Mesothelial cell of epicardium (in vitro differentiated cells): Measurements from ENCODE around the gene SVOP. TPM values are rescaled to one million over a fixed set of nuclear protein-coding genes. Genes with fewer than 3 reads are reported as not detected.

Experiments
- DNase-seq, 2 experiments: peaks; one replicate each; pipeline ENCODE4 v3.0.0; 2021; ENCODE audit warnings: low spot score in 2 of 2; ENCODE audit not compliant: unreplicated experiment in 2 of 2
- H3K27ac Mint-ChIP-seq: 2 replicates; pipeline ENCODE4 v1.8.0; 2021; ENCODE audit warnings: mixed read lengths
- H3K27me3 Mint-ChIP-seq: 2 replicates; pipeline ENCODE4 v1.8.0; 2021; ENCODE audit warnings: low read depth, mixed read lengths
- H3K36me3 Mint-ChIP-seq: 2 replicates; pipeline ENCODE4 v1.8.0; 2021; ENCODE audit warnings: mixed read lengths
- H3K4me1 Mint-ChIP-seq: 2 replicates; pipeline ENCODE4 v1.8.0; 2021; ENCODE audit warnings: mixed read lengths
- H3K4me3 Mint-ChIP-seq: 2 replicates; pipeline ENCODE4 v1.8.0; 2021; ENCODE audit warnings: mild to moderate bottlenecking, moderate library complexity, mixed read lengths
- H3K9me3 Mint-ChIP-seq: 2 replicates; pipeline ENCODE4 v1.8.0; 2021; ENCODE audit warnings: mixed read lengths
- CTCF ChIP-seq: fragments of 200-600 bp; sonication (generic); IDR thresholded peaks from one replicate; pipeline ENCODE4 v1.5.0; 2021; ENCODE audit warnings: antibody characterized with exemption; ENCODE audit not compliant: unreplicated experiment
- total RNA-seq: library from RNA; stranded (reverse); gene quantifications from 3 replicates; pipeline ENCODE4 v1.2.1, GENCODE V29; 2021

The SVOP gene
- not detected in 3 replicates for total RNA-seq

DNA sequence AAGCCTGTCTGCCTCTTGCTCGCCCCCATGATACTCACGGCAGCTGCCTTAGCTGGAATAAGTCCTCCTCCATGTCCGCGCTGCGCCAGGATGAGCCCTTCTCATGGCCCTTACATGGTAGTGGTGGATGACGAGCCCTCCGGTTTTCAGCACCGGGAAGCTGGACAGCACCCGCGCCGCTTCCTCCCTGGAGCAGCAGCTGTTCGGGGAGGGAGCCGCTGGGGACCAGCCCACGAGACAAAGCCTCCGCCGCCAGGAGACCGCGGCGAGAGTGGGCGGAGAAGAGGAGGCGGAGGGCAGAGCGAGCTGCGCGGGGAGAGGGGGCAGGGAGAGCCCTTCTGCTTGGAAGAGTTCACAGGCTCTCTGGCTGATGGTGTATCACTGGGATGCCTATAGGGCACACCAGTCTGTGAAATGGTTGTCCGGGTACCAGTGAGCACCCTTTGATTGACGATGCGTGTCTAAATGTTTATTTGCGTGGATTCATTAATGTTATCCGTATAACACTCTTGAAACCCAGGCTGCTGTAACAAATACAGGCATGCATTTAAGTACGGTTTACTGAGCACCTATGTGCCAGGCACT, at the start of gene SVOP:
Gene SVOP (minus strand): TSS at position 273 of the 585 bp plus-strand sequence. CDS start 200 bp downstream, at position 73.
- H3K36me3 Mint-ChIP-seq: no peaks in the 10 kb centered on the region

GRCh38 chr12:109069307-109070271, 48.7 kb upstream of the SVOP start:
- H3K4me3 Mint-ChIP-seq: no peak overlapping the region
- H3K4me1 Mint-ChIP-seq: no peaks in the 10 kb centered on the region
- H3K27ac Mint-ChIP-seq: peak overlapping the region; percentile 52
- DNase-seq: no peak
- no peak for TF ChIP-seq CTCF
- no peaks in the 10 kb centered on the region for H3K27me3 Mint-ChIP-seq
- peaks cover under 1% of the 10 kb centered on the region for H3K9me3 Mint-ChIP-seq
- peaks cover 39% of the 10 kb centered on the region for H3K36me3 Mint-ChIP-seq

More for the DNA sequence above, at the start of gene SVOP:
- Mint-ChIP-seq H3K4me3 (no peak within 1 kb of the TSS), H3K27ac (no peak within 1 kb of the TSS), H3K4me1 (no peaks in the 10 kb centered on the region), H3K27me3 (peaks cover 15% of the 10 kb centered on the region), H3K9me3 (no peaks in the 10 kb centered on the region)
- DNase-seq: peak; percentile 80 to 95
- no peak for TF ChIP-seq CTCF

GRCh38 chr12:109065853-109066193, 45.0 kb upstream of the SVOP start:
- peaks cover 5% of the 10 kb centered on the region for H3K9me3 Mint-ChIP-seq
- TF ChIP-seq CTCF: no peak
- H3K27me3 Mint-ChIP-seq: no peaks in the 10 kb centered on the region
- no peak overlapping the region for H3K27ac Mint-ChIP-seq
- no peaks in the 10 kb centered on the region for H3K4me1 Mint-ChIP-seq
- H3K36me3 Mint-ChIP-seq: peaks cover 43% of the 10 kb centered on the region
- DNase-seq: no peak
- H3K4me3 Mint-ChIP-seq: no peak overlapping the region

DNA sequence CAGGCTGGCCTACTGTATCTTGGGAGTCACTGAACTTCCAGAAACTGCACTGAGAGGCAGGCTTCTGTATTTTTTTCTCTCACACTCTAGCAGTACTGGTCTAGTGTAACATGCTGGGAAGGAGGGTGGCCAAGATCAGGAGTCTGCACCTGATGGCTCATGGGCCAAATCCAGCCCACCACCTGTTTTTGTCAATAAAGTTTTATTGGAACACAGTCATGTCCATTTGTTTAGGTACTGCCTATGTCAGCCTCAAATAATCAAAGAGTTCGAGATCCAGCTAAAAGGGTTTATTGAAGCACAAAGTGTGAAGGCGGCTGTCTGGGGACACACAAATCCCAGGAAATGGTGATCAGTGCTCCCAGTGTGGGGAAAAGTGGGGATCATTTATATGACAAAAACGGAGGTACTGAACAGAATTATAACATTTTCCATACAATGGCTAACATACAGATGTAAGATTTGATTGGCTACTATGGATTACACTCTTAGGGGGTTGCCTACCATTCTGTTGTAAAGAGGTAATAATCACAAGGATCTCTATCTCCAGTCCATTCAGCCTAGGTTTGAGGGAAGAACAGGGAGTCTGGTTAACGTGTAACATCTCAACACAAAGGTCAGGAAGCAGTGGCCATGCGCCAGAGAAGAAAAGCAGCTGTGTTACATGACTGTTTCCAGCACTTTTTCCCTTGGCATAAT, 44.4 kb upstream of the SVOP start:
- Mint-ChIP-seq H3K27me3 (no peaks in the 10 kb centered on the region), H3K9me3 (peaks cover 5% of the 10 kb centered on the region), H3K36me3 (peaks cover 41% of the 10 kb centered on the region), H3K4me1 (no peaks in the 10 kb centered on the region), H3K27ac (no peak overlapping the region), H3K4me3 (no peak overlapping the region)
- no peak for DNase-seq
- TF ChIP-seq CTCF: no peak

DNA sequence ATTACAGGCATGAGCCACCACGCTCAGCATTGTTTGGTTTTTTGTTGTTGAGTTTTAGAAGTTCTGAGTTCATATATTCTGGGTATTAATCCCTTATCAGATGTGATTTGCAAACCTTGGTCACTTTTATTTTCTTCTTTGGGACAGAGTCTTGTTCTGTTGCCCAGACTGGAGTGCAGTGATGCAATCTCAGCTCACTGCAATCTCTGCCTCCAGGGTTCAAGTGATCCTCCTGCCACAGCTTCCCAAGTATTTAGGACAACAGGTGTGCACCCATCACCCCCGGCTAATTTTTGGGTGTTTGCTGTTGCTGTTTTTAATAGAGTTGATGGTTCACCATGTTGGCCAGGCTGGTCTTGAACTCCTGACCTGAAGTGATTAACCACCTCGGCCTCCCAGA, 43.3 kb upstream of the SVOP start:
- peaks cover 41% of the 10 kb centered on the region for H3K36me3 Mint-ChIP-seq
- no peaks in the 10 kb centered on the region for H3K4me1 Mint-ChIP-seq
- H3K27me3 Mint-ChIP-seq: no peaks in the 10 kb centered on the region
- peaks cover 5% of the 10 kb centered on the region for H3K9me3 Mint-ChIP-seq
- H3K27ac Mint-ChIP-seq: no peak overlapping the region
- no peak overlapping the region for H3K4me3 Mint-ChIP-seq
- DNase-seq: no peak
- TF ChIP-seq CTCF: no peak
